ENCODE data around the gene TTLL5.

- no peak for TF ChIP-seq ESRRA (IDR thresholded peaks at IDR 0.05; ENCODE audit: low read length)
- TF ChIP-seq CTCF (IDR thresholded peaks at IDR 0.05 in 2 of 3, conservative IDR thresholded peaks at IDR 0.05 in 1 of 3; ENCODE audit: control insufficient read depth in 2 of 3, extremely low read depth in 1 of 3, insufficient read depth in 1 of 3, low read depth in 3 of 3, low read length in 3 of 3) = no peak
- no peak for TF ChIP-seq PAX8 (IDR thresholded peaks at IDR 0.05)
- no peak for TF ChIP-seq MYC (IDR thresholded peaks at IDR 0.05; ENCODE audit: insufficient read depth, insufficient read length, insufficient replicate concordance, low read length, severe bottlenecking)
- TF ChIP-seq EZH2 (IDR thresholded peaks at IDR 0.05; ENCODE audit: borderline replicate concordance, control insufficient read depth, low read depth, low read length) = no peak
- no peak for TF ChIP-seq NFYA (IDR thresholded peaks at IDR 0.05; ENCODE audit: borderline replicate concordance, low read depth, low read length)
- no peak for TF ChIP-seq ASH2L (IDR thresholded peaks at IDR 0.05; ENCODE audit: borderline replicate concordance, low read depth)
- no peak for TF ChIP-seq NBN (IDR thresholded peaks at IDR 0.05)
- TF ChIP-seq FOS (IDR thresholded peaks at IDR 0.05; ENCODE audit: borderline replicate concordance, extremely low read depth, insufficient read length) = no peak
These were observed 204.5 kb downstream of the TTLL5 start for GRCh38 chr14:75865531-75865930.
